IMR-90 (cell line): Measurements from ENCODE around the gene PUM2. TPM values are rescaled to one million over a fixed set of nuclear protein-coding genes. Genes with fewer than 3 reads are reported as not detected.
A peak's percentile ranks its signal among the peaks of the same experiment; 100 is the strongest.

Experiments used
- ATAC-seq: fragments of 200-7000 bp; cut with Tn5 transposase; 2 replicates; pipeline ENCODE4 v1.9.1; 2020; ENCODE audit warnings: low read depth, mild to moderate bottlenecking, moderate library complexity
- BruUV-seq: library from RNA; stranded (reverse); fragments of 400-500 nt; replicated peaks from 2 replicates; lab custom pipeline; 2021; lab: Mats Ljungman, UMichigan
- CTCF ChIA-PET: fragments of 300-600 bp; formaldehyde crosslinking; extraction: SDS; loops from one replicate; lab custom pipeline; 2021; ENCODE audit warnings: antibody characterized with exemption; lab: Yijun Ruan, JAX
- POLR2A ChIA-PET: fragments of 300-600 bp; sonication (Branson Sonifier 250); formaldehyde crosslinking; loops from one replicate; lab custom pipeline; 2022; ENCODE audit warnings: antibody characterized with exemption; ENCODE audit not compliant: unreplicated experiment; lab: Charles Lee
- DNase-seq: peaks from one replicate; pipeline ENCODE4 v3.0.0; 2013
- H2AFZ ChIP-seq: replicated peaks from 2 replicates; pipeline ENCODE3; 2013; ENCODE audit warnings: low read length, mild to moderate bottlenecking; ENCODE audit not compliant: poor library complexity
- H2AK5ac ChIP-seq: 2 replicates; pipeline ENCODE4 v1.6.1; 2013; ENCODE audit warnings: low read depth, low read length, inconsistent platforms
- H2AK9ac ChIP-seq: replicated peaks from 2 replicates; pipeline ENCODE3; 2013; ENCODE audit warnings: mild to moderate bottlenecking, low read depth, low read length, moderate library complexity; ENCODE audit not compliant: poor library complexity
- H2BK120ac ChIP-seq: 2 replicates; pipeline ENCODE4 v1.6.1; 2013; ENCODE audit warnings: low read depth, low read length, inconsistent platforms
- H2BK15ac ChIP-seq: 3 replicates; pipeline ENCODE4 v1.6.1; 2013; ENCODE audit warnings: low read depth, low read length, inconsistent platforms
- H2BK20ac ChIP-seq: 2 replicates; pipeline ENCODE4 v1.6.1; 2013; ENCODE audit warnings: low read depth, mild to moderate bottlenecking, inconsistent platforms, low read length, moderate library complexity
- H2BK5ac ChIP-seq: 2 replicates; pipeline ENCODE4 v1.6.1; 2013; ENCODE audit warnings: mild to moderate bottlenecking, low read depth, low read length, inconsistent platforms; ENCODE audit not compliant: poor library complexity, severe bottlenecking
- H3K14ac ChIP-seq: replicated peaks from 2 replicates; pipeline ENCODE4 v1.6.1; 2013; ENCODE audit warnings: low read depth, low read length, inconsistent platforms
- H3K18ac ChIP-seq: 2 replicates; pipeline ENCODE4 v1.6.1; 2013; ENCODE audit warnings: low read depth, low read length, control low read depth
- H3K23ac ChIP-seq: 2 replicates; pipeline ENCODE4 v1.6.1; 2013; ENCODE audit warnings: low read depth, low read length, inconsistent platforms
- H3K27ac ChIP-seq: 2 replicates; pipeline ENCODE4 v1.5.1; 2013; ENCODE audit warnings: mild to moderate bottlenecking, control low read depth, low read length; ENCODE audit not compliant: insufficient read depth
- H3K27me3 ChIP-seq: 2 replicates; pipeline ENCODE4 v1.6.1; 2013; ENCODE audit warnings: low read length; ENCODE audit not compliant: control insufficient read depth, insufficient read depth
- H3K36me3 ChIP-seq: 2 replicates; pipeline ENCODE4 v1.6.1; 2013; ENCODE audit warnings: low read length, mixed read lengths; ENCODE audit not compliant: control insufficient read depth, insufficient read depth
- H3K4ac ChIP-seq: 2 replicates; pipeline ENCODE4 v1.6.1; 2013; ENCODE audit warnings: low read depth, low read length, inconsistent platforms
- H3K4me1 ChIP-seq: 2 replicates; pipeline ENCODE4 v1.6.1; 2013; ENCODE audit warnings: low read length, mixed read lengths; ENCODE audit not compliant: control insufficient read depth, insufficient read depth
- H3K4me2 ChIP-seq: 2 replicates; pipeline ENCODE4 v1.6.1; 2013; ENCODE audit warnings: low read depth, mild to moderate bottlenecking, control low read depth, low read length, moderate library complexity
- H3K4me3 ChIP-seq: 2 replicates; pipeline ENCODE4 v1.5.1; 2013; ENCODE audit warnings: low read depth, mild to moderate bottlenecking, control low read depth, low read length, moderate library complexity; ENCODE audit not compliant: insufficient read depth
- H3K56ac ChIP-seq: 2 replicates; pipeline ENCODE4 v1.6.1; 2013; ENCODE audit warnings: low read length, inconsistent platforms; ENCODE audit not compliant: insufficient read depth; ENCODE audit errors: extremely low read depth
- H3K79me1 ChIP-seq, 2 experiments: 2 replicates each; pipeline ENCODE4 v1.6.1; 2013; ENCODE audit warnings: low read length in 2 of 2, inconsistent platforms in 1 of 2, low read depth in 1 of 2
- H3K9ac ChIP-seq: 2 replicates; pipeline ENCODE4 v1.6.1; 2013; ENCODE audit warnings: low read depth, low read length, control low read depth
- H3K9me1 ChIP-seq: 2 replicates; pipeline ENCODE4 v1.6.1; 2013; ENCODE audit warnings: low read length, inconsistent platforms; ENCODE audit not compliant: insufficient read depth
- H3K9me3 ChIP-seq: 2 replicates; pipeline ENCODE4 v1.6.1; 2013; ENCODE audit warnings: low read length; ENCODE audit not compliant: control insufficient read depth, insufficient read depth
- H4K20me1 ChIP-seq: 2 replicates; pipeline ENCODE4 v1.6.1; 2013; ENCODE audit warnings: low read length, inconsistent platforms; ENCODE audit not compliant: insufficient read depth
- H4K5ac ChIP-seq: 2 replicates; pipeline ENCODE4 v1.6.1; 2013; ENCODE audit warnings: mild to moderate bottlenecking, low read depth, low read length, control low read depth
- H4K8ac ChIP-seq, 2 experiments: 2 replicates each; pipeline ENCODE4 v1.6.1; 2013; ENCODE audit warnings: low read depth in 2 of 2, low read length in 2 of 2, control low read depth in 1 of 2, inconsistent platforms in 1 of 2
- H4K91ac ChIP-seq: 2 replicates; pipeline ENCODE4 v1.6.1; 2013; ENCODE audit warnings: low read depth, low read length, inconsistent platforms; ENCODE audit not compliant: insufficient read depth
- BHLHE40 ChIP-seq: fragments of 150-350 bp; IDR thresholded peaks from 2 replicates; pipeline ENCODE4 v1.6.1; 2016; ENCODE audit warnings: mild to moderate bottlenecking, low read depth, low read length
- CEBPB ChIP-seq: IDR thresholded peaks from 2 replicates; pipeline ENCODE4 v1.6.1; 2012; ENCODE audit warnings: low read depth, low read length, improper control_type of control experiment
- CHD1 ChIP-seq: IDR thresholded peaks from 2 replicates; pipeline ENCODE4 v1.6.1; 2012; ENCODE audit warnings: low read depth, low read length, improper control_type of control experiment
- CTCF ChIP-seq: conservative IDR thresholded peaks from 2 replicates; pipeline ENCODE4 v1.5.1; 2012; ENCODE audit warnings: mild to moderate bottlenecking, low read depth, low read length, improper control_type of control experiment
- ELK1 ChIP-seq: fragments of 150-350 bp; IDR thresholded peaks from 2 replicates; pipeline ENCODE4 v1.6.1; 2016; ENCODE audit warnings: low read depth, mild to moderate bottlenecking, low read length, moderate library complexity, borderline replicate concordance
- FOS ChIP-seq: fragments of 150-350 bp; IDR thresholded peaks from 2 replicates; pipeline ENCODE4 v1.6.1; 2016; ENCODE audit warnings: low read depth, low read length
- MAFK ChIP-seq: IDR thresholded peaks from 2 replicates; pipeline ENCODE4 v1.6.1; 2012; ENCODE audit warnings: low read depth, low read length, improper control_type of control experiment
- MAZ ChIP-seq: IDR thresholded peaks from 2 replicates; pipeline ENCODE4 v1.6.1; 2012; ENCODE audit warnings: low read depth, mild to moderate bottlenecking, low read length, improper control_type of control experiment, moderate library complexity, borderline replicate concordance
- MXI1 ChIP-seq: IDR thresholded peaks from 2 replicates; pipeline ENCODE4 v1.6.1; 2012; ENCODE audit warnings: low read depth, mild to moderate bottlenecking, low read length, moderate library complexity, borderline replicate concordance
- NFE2L2 ChIP-seq: fragments of 150-350 bp; IDR thresholded peaks from 2 replicates; pipeline ENCODE4 v1.6.1; 2016; ENCODE audit warnings: low read depth, mild to moderate bottlenecking, low read length
- POLR2A ChIP-seq: IDR thresholded peaks from 2 replicates; pipeline ENCODE4 v1.6.1; 2012; ENCODE audit warnings: mild to moderate bottlenecking, low read depth, low read length
- RAD21 ChIP-seq: IDR thresholded peaks from 2 replicates; pipeline ENCODE4 v1.6.1; 2012; ENCODE audit warnings: low read length, improper control_type of control experiment
- RCOR1 ChIP-seq: IDR thresholded peaks from 2 replicates; pipeline ENCODE4 v1.6.1; 2012; ENCODE audit warnings: mild to moderate bottlenecking, low read length, improper control_type of control experiment; ENCODE audit not compliant: insufficient replicate concordance
- RFX5 ChIP-seq: IDR thresholded peaks from 2 replicates; pipeline ENCODE4 v1.8.0; 2012; ENCODE audit warnings: low read depth, mild to moderate bottlenecking, low read length, moderate library complexity
- SMC3 ChIP-seq: fragments of 150-350 bp; IDR thresholded peaks from 2 replicates; pipeline ENCODE4 v1.6.1; 2016; ENCODE audit warnings: low read depth, mild to moderate bottlenecking, antibody characterized with exemption, low read length, moderate library complexity
- USF2 ChIP-seq: fragments of 150-350 bp; IDR thresholded peaks from 2 replicates; pipeline ENCODE4 v1.6.1; 2017; ENCODE audit warnings: mild to moderate bottlenecking, antibody characterized with exemption, low read length, low read depth
- WGBS, 2 experiments: methylation state at CpG; one replicate each; pipeline versions ENCODE4 v1.1.5 to v1.1.7; 2013; ENCODE audit warnings: missing lambda C conversion rate in 2 of 2; ENCODE audit not compliant: insufficient read length in 1 of 2; ENCODE audit errors: extremely low coverage in 2 of 2; 5-methylcytosine and 5-hydroxymethylcytosine counted together
- dilution Hi-C: fragments of 300-500 bp; cut with HindIII; formaldehyde crosslinking; loops from one replicate; pipeline ENCODE4 v1.14.3; 2018; ENCODE audit warnings: low sequenced_read_pairs; ENCODE audit not compliant: unreplicated experiment
- in situ Hi-C: fragments of 300-500 bp; cut with MboI; formaldehyde crosslinking; loops from 3 replicates; pipeline ENCODE4 v1.14.3; 2019; ENCODE audit warnings: low sequenced_read_pairs, inconsistent platforms, mixed read lengths
- intact Hi-C: fragments of 100-400 bp; cut with micrococcal nuclease; formaldehyde crosslinking; loops from 2 replicates; pipeline ENCODE4 v1.10.0; 2022
- polyA plus RNA-seq, 3 experiments: library from polyadenylated mRNA; depleted of rRNA; stranded (reverse); fragments of >200 nt; gene quantifications; 2 replicates each; pipeline ENCODE4 v1.2.3, GENCODE V29; 2012; ENCODE audit warnings: low replicate concordance in 1 of 3
- total RNA-seq: library from RNA; depleted of rRNA; stranded (reverse); fragments of >200 nt; gene quantifications from 2 replicates; pipeline ENCODE4 v1.2.3, GENCODE V29; 2012

The PUM2 gene
- total and polyA plus RNA-seq, 2 of the 4 experiments (the other 2 are of a cell fraction), result 18.8 to 38.4 TPM

GRCh38 chr2:20334605-20335203 lies 15.9 kb downstream of the PUM2 start:
- no peak overlapping the region for H2BK5ac ChIP-seq
- no peak overlapping the region for H2BK120ac ChIP-seq
- no peak overlapping the region for H3K27ac ChIP-seq
- TF ChIP-seq MAZ, result no peak
- no peak for TF ChIP-seq BHLHE40
- TF ChIP-seq RAD21, result no peak
- no peak for TF ChIP-seq FOS
- no peak for TF ChIP-seq MXI1
- no peak for TF ChIP-seq RFX5
- no peak for TF ChIP-seq USF2
- no peak for TF ChIP-seq CHD1
- no peak for TF ChIP-seq CTCF
- TF ChIP-seq ELK1, result no peak
- TF ChIP-seq POLR2A, result no peak
- no peak for TF ChIP-seq MAFK
- TF ChIP-seq RCOR1, result no peak
- TF ChIP-seq SMC3, result no peak
- no peak for TF ChIP-seq NFE2L2
- no peak for TF ChIP-seq CEBPB
- no peak overlapping the region for H3K4me3 ChIP-seq
- no peak overlapping the region for H2AFZ ChIP-seq
- ChIA-PET POLR2A (no interaction called here), CTCF (interaction anchor here (2.2 kb wide), 1 partner anchor 8 kb away, joined by 8 read pairs; no protein-coding TSS in a partner anchor)
- intact Hi-C loops (loop anchor here (10.0 kb wide), 1 partner anchor 60 kb away; no protein-coding TSS in a partner anchor), in situ Hi-C loops (no loop called here), dilution Hi-C loops (no loop called here)
- DNase-seq (no peak), ATAC-seq (peak; percentile 25; the same call in 1 of the 2 replicates)
- H2AK5ac ChIP-seq, result no peak overlapping the region
- WGBS, 2 experiments, result 100% methylated on average over 1 of the region's 5 CpGs; no CpG with 5 or more reads in 1 of the 2 experiments
- H3K56ac ChIP-seq, result no peak overlapping the region
- no peak overlapping the region for H3K18ac ChIP-seq
- no peak overlapping the region for H3K4ac ChIP-seq
- H4K20me1 ChIP-seq, result peaks cover 96% of the 10 kb centered on the region
- H4K91ac ChIP-seq, result no peak overlapping the region
- H2BK15ac ChIP-seq, result no peak overlapping the region
- H3K36me3 ChIP-seq, result peaks cover 8% of the 10 kb centered on the region
- BruUV-seq, result no TSS peak
- H4K5ac ChIP-seq, result no peak overlapping the region
- H3K79me1 ChIP-seq, result peaks cover 4 to 63% of the 10 kb centered on the region in 2 experiments; a peak in 3 of 4 replicates
- no peak overlapping the region for H4K8ac ChIP-seq
- H2BK20ac ChIP-seq, result no peak overlapping the region
- H2AK9ac ChIP-seq, result no peak overlapping the region
- no peak overlapping the region for H3K23ac ChIP-seq
- H3K9ac ChIP-seq, result no peak overlapping the region
- no peaks in the 10 kb centered on the region for H3K9me3 ChIP-seq
- no peak overlapping the region for H3K14ac ChIP-seq
- H3K4me2 ChIP-seq, result no peak overlapping the region
- no peaks in the 10 kb centered on the region for H3K27me3 ChIP-seq
- H3K4me1 ChIP-seq, result peaks cover 2% of the 10 kb centered on the region; the same call in 1 of the 2 replicates
- peaks cover 22% of the 10 kb centered on the region for H3K9me1 ChIP-seq
